GM10847 (cell line): ENCODE data around the gene IL6R.

Experiments used
- POLR2A ChIP-seq: IDR thresholded peaks from 2 replicates; pipeline ENCODE4 v1.6.1; 2011; ENCODE audit not compliant: insufficient read length; ENCODE audit errors: extremely low read depth

The IL6R gene

DNA sequence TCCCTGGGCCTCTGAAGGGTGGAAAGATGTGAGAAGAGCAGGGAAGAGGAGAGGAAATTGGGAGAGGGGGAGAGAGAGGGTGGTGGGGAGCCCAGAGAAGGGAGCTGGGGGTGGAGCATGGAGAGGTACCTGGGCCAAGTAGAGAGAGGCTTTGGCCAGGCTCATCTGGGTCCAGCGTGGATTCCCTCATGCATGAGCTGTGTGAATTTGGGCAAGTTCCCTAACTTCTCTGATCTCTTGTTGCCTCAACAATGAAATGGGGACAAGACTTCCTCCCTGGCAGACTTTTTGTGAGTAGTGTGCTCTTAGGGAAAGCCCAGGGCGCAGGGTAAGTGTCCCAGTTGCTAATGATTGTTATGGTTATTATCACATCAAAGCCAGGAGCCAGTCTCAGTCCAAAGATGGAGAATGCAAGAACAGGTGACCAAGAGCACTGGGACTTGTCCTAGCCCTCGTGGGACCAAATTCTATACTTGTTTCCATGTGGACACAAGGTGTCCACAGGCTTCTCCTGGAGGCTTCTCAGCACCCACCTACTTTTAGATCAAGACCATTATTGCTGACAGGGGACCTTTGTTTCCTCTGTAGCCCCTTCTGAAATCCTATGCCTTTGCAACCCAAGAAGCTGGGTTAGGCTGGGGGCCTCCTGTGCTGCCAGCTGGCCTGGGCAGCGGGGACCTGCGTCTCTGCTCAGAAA is 13.9 kb downstream of the IL6R start:
- TF ChIP-seq POLR2A: no peak

DNA sequence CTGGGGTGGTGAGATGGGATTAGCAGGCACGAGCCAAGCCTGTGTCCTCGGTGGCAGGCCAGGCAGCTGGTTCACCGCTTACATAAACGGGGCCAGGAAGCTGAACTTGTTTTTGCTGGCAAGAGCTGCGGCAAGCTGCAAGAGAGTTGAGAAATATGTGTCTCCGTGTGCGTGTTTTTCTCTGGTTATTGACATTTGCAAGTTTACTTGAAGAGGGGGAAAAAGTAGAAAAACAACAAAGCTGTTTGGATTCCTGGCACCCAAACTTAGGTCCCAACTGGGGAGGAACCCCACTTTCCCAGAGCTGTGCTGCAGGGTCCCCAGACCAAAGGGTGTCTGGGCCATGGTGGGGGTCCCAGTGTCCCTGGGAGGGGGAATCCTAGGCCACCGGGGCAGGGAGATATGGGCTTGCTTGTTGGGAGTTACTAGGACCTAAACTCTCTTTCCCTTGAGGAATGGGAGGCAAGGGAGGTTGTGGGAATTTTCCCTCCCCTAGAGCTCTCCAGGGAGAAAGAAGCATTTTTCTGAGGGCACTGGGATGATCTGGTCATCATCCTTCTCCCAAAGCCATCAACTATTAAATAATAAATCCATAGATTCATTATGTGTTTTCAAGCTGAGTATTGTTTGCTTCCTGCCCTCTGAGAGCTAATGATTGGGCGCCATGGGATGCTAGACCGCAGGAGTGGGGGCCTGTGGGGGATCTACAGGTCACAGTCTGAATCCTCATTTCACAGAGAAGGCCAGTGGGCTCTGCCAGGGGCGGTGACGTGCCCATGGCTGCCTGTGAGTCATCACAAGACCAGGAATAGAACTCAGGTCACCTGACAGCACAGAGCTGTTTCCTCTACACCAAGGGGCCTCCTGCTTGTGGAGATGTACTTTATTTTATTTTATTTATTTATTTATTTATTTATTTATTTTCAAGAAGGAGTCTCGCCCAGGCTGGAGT is 14.8 kb downstream of the IL6R start:
- TF ChIP-seq POLR2A: no peak

DNA sequence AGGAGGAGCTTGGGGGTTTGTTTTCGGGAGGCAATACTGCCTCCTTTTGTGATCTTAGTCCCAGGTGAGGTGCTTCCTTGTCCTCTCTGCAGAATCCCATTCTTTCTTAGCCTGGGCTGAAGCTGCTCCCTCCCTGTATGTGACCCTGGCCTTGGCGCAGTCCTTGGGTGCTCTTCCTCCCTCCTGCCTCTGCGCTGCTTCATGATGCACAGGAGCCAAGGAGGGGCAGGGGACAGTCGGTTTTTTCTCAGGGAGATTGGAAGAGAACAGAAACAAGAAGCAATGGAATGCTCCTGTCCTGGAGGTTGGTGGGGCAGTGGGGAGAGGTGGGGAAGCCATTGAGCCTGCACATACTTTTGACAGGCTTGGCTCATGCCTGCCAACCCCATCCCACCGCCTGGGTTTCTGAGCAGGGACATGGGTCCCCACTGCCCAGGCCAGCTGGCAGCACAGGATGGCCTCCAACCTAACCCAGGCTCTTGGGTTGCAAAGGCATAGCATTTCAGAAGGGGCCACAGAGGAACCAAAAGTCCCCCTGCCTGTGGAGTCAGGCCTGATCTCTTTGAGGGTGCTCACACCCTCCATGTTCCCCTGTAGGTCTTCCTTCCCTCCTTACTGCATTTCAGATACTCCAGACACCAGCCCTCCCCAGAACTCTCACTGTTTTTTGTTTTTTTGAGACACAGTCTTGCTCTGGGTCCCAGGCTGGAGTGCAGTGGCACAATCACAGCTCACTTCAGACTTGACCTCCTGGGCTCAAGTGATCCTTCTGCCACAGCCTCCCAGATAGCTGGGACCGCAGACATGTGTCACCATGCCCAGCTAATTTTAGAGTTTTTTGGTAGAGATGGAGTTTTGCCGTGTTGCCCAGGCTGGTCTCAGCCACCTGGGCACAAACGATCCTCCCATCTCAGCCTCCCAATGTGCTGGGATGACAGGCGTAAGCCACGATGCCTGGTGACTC is 16.1 kb downstream of the IL6R start:
- TF ChIP-seq POLR2A: no peak

DNA sequence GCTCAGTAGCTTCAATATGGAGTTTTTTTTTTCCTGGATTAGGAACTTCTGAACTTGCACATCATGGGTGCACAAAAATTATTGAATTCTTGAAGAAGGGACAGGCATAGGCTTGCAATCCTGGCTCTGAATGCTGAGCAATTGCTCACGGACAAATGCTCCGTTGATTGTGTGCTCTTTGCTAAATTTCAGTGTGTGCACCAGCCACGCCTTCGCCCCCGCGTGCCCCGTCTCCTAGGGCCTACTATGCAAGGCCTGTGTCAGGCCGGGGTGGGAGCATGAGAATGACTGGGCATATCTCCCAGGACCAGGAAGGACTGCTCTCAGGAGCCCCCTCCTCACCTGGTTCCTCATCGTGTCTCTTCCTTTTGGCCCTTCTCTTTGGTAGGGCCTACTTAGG is 17.4 kb downstream of the IL6R start:
- no peak for TF ChIP-seq POLR2A

GRCh38 chr1:154423304-154423987 is 18.3 kb downstream of the IL6R start:
- TF ChIP-seq POLR2A: no peak

GRCh38 chr1:154423988-154424326 is 18.8 kb downstream of the IL6R start:
- no peak for TF ChIP-seq POLR2A

DNA sequence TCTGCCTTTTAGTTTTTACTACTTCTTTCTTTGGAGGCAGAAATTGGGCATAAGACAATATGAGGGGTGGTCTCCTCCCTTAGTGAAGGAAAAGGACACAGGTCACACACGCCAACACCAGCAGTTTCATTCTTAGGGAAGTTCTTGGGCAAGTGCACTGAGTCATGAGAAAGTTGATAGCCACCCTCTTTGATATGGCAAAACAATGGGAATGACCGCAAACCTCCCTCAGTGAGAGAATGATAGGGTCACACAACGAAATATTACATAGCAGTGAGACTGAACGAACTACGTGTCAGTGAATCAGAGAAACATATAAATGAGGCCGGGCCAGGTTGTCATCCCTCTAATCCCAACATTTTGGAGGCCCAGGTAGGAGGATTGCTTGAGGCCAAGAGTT is 20.0 kb downstream of the IL6R start:
- no peak for TF ChIP-seq POLR2A

DNA sequence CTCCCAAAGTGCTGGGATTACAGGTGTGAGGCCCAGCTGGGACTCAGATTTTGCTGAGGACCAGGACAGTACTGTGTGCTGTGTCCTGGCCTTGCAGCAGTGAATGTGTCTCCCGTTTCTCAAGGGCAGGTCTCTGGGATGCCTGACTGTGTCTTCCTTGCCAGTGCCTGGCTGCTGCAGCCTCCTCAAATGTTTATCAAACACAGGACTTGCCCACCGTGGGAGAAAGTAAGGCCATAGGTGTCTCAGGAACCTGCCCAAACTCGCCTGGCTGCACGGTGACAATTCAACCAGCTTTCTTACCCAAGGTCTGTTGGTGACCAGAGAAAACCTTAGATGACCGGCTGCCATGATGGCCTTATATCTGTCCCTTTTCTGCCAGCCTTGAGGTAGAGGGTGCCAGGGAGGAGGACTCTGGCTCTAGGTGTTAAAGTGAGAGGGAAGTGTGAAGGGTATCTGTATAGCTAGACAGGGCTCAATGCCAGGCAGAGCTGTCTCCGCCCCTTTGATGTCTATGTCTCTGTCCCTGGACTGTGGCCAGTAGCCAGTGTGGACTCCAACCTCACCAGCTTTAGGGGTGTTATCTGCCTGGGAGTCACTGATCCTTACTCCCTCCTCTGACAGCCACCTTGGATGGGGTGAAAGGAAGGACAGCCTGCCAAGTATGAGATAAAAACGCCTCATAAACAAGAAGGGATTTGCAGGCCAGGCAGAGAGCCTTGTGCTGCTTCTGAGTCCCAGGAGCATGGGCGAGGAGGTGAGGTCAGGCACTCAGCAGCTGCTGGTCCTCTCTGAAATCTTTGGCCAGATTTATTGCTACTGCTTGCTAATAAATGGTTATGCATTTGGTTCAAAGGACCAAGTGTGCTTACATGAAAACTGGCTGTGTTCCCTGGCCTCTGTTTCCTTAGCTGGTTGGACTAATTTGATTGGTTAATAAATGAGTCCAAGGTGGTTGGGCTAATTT is 22.3 kb downstream of the IL6R start:
- TF ChIP-seq POLR2A: no peak

DNA sequence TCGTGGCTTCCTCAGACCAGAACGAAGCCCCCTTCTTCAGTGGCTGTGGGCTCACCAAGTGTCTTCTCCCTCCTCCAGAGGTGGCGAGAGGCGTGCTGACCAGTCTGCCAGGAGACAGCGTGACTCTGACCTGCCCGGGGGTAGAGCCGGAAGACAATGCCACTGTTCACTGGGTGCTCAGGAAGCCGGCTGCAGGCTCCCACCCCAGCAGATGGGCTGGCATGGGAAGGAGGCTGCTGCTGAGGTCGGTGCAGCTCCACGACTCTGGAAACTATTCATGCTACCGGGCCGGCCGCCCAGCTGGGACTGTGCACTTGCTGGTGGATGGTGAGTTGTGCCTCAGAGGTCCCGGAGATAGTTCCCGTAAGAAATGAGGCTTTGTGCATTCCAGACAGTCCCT is 24.0 kb downstream of the IL6R start:
- TF ChIP-seq POLR2A: no peak

DNA sequence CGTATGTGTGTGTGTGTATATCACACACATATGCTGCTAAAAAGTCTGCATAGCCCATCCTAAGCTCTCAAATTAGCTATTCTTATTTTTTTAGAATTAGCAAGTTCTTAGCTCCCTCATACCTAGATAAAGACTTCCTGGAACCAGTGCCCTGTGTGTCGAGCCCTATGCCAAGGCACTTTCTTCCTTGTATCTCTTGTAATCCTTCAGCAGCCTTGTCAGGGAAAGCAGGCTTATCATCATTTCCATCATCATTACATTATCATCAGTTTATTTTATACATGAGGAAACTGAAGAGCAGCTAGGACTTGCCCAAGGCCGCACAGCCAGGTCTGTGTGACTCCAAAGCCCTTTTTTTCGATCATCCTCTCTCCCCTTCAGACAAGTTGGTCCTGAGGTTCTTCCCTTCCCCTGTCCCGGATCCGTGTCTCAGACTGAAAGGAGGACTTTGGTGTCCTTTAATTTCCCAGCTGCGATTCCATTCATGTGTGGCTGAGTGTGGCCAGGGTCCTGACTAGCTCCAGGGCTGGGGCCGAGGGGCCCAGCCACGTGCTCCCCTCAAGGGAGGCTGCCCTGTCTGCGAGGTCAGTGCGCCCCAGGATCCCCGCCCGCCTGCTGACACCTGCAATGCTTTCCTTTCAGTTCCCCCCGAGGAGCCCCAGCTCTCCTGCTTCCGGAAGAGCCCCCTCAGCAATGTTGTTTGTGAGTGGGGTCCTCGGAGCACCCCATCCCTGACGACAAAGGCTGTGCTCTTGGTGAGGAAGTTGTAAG is 24.9 kb downstream of the IL6R start:
- TF ChIP-seq POLR2A: no peak

- TF ChIP-seq POLR2A: no peak
Measured at GRCh38 chr1:154430903-154431302, 25.8 kb downstream of the IL6R start.

DNA sequence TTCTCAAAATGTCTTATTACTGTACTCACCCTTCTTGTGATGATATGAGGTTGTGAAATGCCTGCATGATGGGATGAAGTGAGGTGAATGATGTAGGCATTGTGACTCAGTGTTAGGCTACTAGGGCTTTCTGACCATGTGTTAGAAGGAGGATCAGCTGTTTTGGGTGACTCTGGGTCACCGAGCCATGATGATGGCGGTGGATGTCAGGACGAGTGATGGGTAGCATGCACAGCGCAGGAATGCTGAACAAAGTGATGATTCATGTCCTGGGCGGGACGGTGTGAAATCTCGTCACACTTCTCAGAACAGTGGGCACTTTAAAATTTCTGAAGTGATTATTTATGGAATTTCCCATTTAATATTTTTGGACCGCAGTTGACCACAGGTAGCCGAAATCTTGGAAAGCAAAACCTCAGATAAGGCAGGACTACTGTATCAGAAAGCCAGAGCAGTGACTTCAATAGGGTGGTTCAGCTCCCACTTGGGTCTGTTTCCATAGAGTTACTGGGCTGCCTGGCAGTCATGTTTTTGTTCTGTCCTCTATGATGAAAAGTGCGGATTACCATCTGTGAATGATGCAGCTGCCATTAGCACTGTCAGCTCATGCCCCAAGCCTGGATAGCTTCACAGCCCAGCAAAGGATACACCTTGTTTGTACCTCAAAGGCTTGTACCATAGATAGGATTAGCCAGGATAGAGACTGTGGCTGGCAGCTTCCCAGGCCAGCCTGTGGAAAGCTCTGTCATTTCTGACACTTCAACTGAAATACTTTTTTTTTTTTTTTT is 26.6 kb downstream of the IL6R start:
- TF ChIP-seq POLR2A: no peak

DNA sequence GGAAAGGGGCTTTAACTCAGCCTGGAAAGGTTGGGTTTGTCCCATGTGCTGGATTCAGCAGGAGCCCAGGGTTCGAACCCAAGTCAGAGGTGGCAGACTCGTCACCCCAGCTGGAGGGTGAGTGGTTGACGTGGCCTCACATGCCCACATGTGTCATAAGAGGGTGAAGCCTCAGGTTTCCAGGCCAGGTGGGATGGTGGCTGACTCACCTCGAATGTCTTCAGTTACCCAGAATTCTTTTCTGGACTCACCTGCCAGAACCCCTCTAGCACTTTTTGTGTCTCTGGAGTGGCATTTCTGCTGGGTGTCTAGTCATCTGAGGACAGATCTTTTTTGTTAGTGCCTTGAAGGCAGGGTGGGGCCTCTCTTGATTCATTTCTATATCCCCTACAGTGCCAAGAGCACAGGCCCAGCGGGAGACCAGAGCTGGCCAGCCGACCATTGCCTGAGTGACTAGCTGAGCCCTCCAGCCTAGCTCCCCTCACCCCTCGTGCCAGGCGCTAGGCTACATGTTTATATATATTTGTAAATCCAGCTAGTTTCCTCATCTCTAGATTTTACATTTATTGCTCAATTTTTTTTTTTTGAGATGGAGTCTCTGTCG is 28.1 kb downstream of the IL6R start:
- no peak for TF ChIP-seq POLR2A
